ENCODE data around the gene COTL1.

- TF ChIP-seq CTCF (IDR thresholded peaks at IDR 0.05) (no peak), EP300 (IDR thresholded peaks at IDR 0.05) (no peak), MAX (IDR thresholded peaks at IDR 0.05) (no peak), MYC (IDR thresholded peaks at IDR 0.05; ENCODE audit: borderline replicate concordance, low read length) (no peak), REST (IDR thresholded peaks at IDR 0.05) (no peak), RNF2 (IDR thresholded peaks at IDR 0.05; ENCODE audit: borderline replicate concordance, low read depth) (no peak)
These were observed 23.2 kb downstream of the COTL1 start for GRCh38 chr16:84594725-84595038.

All from A549 (cell line).